ENCODE data around the gene B4GALT1.

The B4GALT1 gene

GRCh38 chr9:33192493-33193255, 25.5 kb upstream of the B4GALT1 start:
- H3K4me1 Mint-ChIP-seq = peaks cover 45% of the 10 kb centered on the region
- H3K36me3 Mint-ChIP-seq (ENCODE audit: low read depth) = no peaks in the 10 kb centered on the region
- H3K9me3 Mint-ChIP-seq = peaks cover 11% of the 10 kb centered on the region
- TF ChIP-seq CTCF (IDR thresholded peaks at IDR 0.05) = no peak
- DNase-seq = no peak
- H3K4me3 Mint-ChIP-seq = no peak overlapping the region
- H3K27me3 Mint-ChIP-seq (ENCODE audit: low read depth, poor library complexity) = no peaks in the 10 kb centered on the region
- no peak overlapping the region for H3K27ac Mint-ChIP-seq

- peaks cover 2% of the 10 kb centered on the region for H3K9me3 Mint-ChIP-seq
- no peak for DNase-seq
- peaks cover 58% of the 10 kb centered on the region for H3K4me1 Mint-ChIP-seq
- H3K27ac Mint-ChIP-seq = no peak overlapping the region
- H3K4me3 Mint-ChIP-seq = no peak overlapping the region
- H3K36me3 Mint-ChIP-seq (ENCODE audit: low read depth) = no peaks in the 10 kb centered on the region
- H3K27me3 Mint-ChIP-seq (ENCODE audit: low read depth, poor library complexity) = peaks cover 3% of the 10 kb centered on the region
- TF ChIP-seq CTCF (IDR thresholded peaks at IDR 0.05) = no peak
Observed at GRCh38 chr9:33190021-33190705, 23.0 kb upstream of the B4GALT1 start.

- DNase-seq = no peak
- Mint-ChIP-seq H3K4me1 (peaks cover 58% of the 10 kb centered on the region), H3K27ac (no peak overlapping the region), H3K27me3 (ENCODE audit: low read depth, poor library complexity) (peaks cover 3% of the 10 kb centered on the region), H3K36me3 (ENCODE audit: low read depth) (no peaks in the 10 kb centered on the region), H3K4me3 (no peak overlapping the region), H3K9me3 (no peaks in the 10 kb centered on the region)
- no peak for TF ChIP-seq CTCF (IDR thresholded peaks at IDR 0.05)
Observed at GRCh38 chr9:33189331-33189791, 22.2 kb upstream of the B4GALT1 start.

GRCh38 chr9:33188711-33189110, 21.6 kb upstream of the B4GALT1 start:
- DNase-seq = no peak
- Mint-ChIP-seq H3K27me3 (ENCODE audit: low read depth, poor library complexity) (peaks cover 3% of the 10 kb centered on the region), H3K27ac (no peak overlapping the region), H3K4me1 (peaks cover 57% of the 10 kb centered on the region), H3K9me3 (no peaks in the 10 kb centered on the region), H3K4me3 (no peak overlapping the region), H3K36me3 (ENCODE audit: low read depth) (no peaks in the 10 kb centered on the region)
- TF ChIP-seq CTCF (IDR thresholded peaks at IDR 0.05) = no peak

- H3K27ac Mint-ChIP-seq = peak overlapping the region; percentile 43
Observed at GRCh38 chr9:33187519-33188218, 20.5 kb upstream of the B4GALT1 start.

More at GRCh38 chr9:33187519-33188218, 20.5 kb upstream of the B4GALT1 start:
- no peak for TF ChIP-seq CTCF (IDR thresholded peaks at IDR 0.05)
- Mint-ChIP-seq H3K27me3 (ENCODE audit: low read depth, poor library complexity) (peaks cover 3% of the 10 kb centered on the region), H3K9me3 (no peaks in the 10 kb centered on the region), H3K36me3 (ENCODE audit: low read depth) (no peaks in the 10 kb centered on the region), H3K4me1 (peaks cover 48% of the 10 kb centered on the region), H3K4me3 (no peak overlapping the region)
- no peak for DNase-seq

All from nephron progenitor cell (in vitro differentiated cells).